Activated B cell treated with CpG ODN at 0.5 μM for 24 hours (primary cell): Measurements from ENCODE around the gene OR7C1. TPM values are rescaled to one million over a fixed set of nuclear protein-coding genes. Genes with fewer than 3 reads are reported as not detected.

Source experiments
- ATAC-seq: fragments of 200-7000 bp; cut with Tn5 transposase; one replicate; pipeline ENCODE4 v1.10.0; 2021; ENCODE audit warnings: low read depth, mild to moderate bottlenecking, moderate library complexity
- CTCF ChIA-PET: fragments of 350-600 bp; sonication (Branson Sonifier 250); formaldehyde crosslinking; loops from one replicate; lab custom pipeline; 2021; ENCODE audit warnings: antibody characterized with exemption; lab: Charles Lee
- POLR2A ChIA-PET: fragments of 350-600 bp; sonication (Branson Sonifier 250); formaldehyde crosslinking; loops from one replicate; lab custom pipeline; 2021; ENCODE audit warnings: antibody characterized with exemption; lab: Charles Lee
- DNase-seq: peaks from one replicate; pipeline ENCODE4 v3.0.0; 2022
- H3K27ac Mint-ChIP-seq: one replicate; pipeline ENCODE4 v1.8.0; 2020; ENCODE audit warnings: mixed read lengths
- H3K27me3 Mint-ChIP-seq: one replicate; pipeline ENCODE4 v1.8.0; 2021; ENCODE audit warnings: mixed read lengths
- H3K36me3 Mint-ChIP-seq: one replicate; pipeline ENCODE4 v1.8.0; 2021; ENCODE audit warnings: low read depth, mixed read lengths
- H3K4me1 Mint-ChIP-seq: one replicate; pipeline ENCODE4 v1.8.0; 2021; ENCODE audit warnings: mixed read lengths
- H3K4me3 Mint-ChIP-seq: one replicate; pipeline ENCODE4 v1.8.0; 2020; ENCODE audit warnings: mild to moderate bottlenecking, mixed read lengths
- H3K9me3 Mint-ChIP-seq: one replicate; pipeline ENCODE4 v1.8.0; 2020; ENCODE audit warnings: mixed read lengths
- intact Hi-C: fragments of 100-400 bp; cut with micrococcal nuclease; formaldehyde crosslinking; loops from one replicate; pipeline ENCODE4 v1.15.1; 2024
- total RNA-seq: library from RNA; stranded (reverse); gene quantifications from 2 replicates; pipeline ENCODE4 v1.2.3, GENCODE V29; 2022
- TF ChIP-seq, protein P1 (sequence below): fragments of 200-600 bp; IDR thresholded peaks from one replicate; pipeline ENCODE4 v1.8.0; 2022; ENCODE audit warnings: antibody characterized with exemption, mild to moderate bottlenecking

OR7C1 gene
- total RNA-seq, 1 donor from 2014 or later: not detected

DNA sequence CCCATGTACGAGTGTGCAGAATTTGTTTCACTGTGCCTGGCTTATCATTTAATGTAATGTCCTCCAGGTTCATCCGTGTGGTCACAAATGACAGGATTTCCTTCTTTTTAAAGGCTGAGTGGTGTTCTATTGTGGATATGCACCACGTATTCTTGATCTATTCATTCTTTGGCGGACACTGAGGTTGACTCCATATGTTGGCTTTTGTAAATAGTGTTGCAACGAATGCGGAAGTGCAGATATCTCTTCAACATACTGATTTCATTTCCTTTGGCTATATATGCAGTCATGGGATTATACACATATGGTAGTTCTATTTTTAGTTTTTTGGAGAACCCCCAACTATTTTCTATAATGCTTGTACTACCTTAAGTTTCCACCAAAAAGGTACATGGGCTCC, 13.0 kb downstream of the OR7C1 start:
- intact Hi-C loops: no loop called here
- no peak overlapping the region for H3K27ac Mint-ChIP-seq
- ChIA-PET POLR2A (no interaction called here), CTCF (no interaction called here)
- DNase-seq (no peak), ATAC-seq (no peak)
- H3K36me3 Mint-ChIP-seq: no peaks in the 10 kb centered on the region
- TF ChIP-seq, protein P1, sequence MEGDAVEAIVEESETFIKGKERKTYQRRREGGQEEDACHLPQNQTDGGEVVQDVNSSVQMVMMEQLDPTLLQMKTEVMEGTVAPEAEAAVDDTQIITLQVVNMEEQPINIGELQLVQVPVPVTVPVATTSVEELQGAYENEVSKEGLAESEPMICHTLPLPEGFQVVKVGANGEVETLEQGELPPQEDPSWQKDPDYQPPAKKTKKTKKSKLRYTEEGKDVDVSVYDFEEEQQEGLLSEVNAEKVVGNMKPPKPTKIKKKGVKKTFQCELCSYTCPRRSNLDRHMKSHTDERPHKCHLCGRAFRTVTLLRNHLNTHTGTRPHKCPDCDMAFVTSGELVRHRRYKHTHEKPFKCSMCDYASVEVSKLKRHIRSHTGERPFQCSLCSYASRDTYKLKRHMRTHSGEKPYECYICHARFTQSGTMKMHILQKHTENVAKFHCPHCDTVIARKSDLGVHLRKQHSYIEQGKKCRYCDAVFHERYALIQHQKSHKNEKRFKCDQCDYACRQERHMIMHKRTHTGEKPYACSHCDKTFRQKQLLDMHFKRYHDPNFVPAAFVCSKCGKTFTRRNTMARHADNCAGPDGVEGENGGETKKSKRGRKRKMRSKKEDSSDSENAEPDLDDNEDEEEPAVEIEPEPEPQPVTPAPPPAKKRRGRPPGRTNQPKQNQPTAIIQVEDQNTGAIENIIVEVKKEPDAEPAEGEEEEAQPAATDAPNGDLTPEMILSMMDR: no peak
- no peaks in the 10 kb centered on the region for H3K9me3 Mint-ChIP-seq
- H3K4me3 Mint-ChIP-seq: no peak overlapping the region
- peaks cover 2% of the 10 kb centered on the region for H3K4me1 Mint-ChIP-seq
- peaks cover 22% of the 10 kb centered on the region for H3K27me3 Mint-ChIP-seq

DNA sequence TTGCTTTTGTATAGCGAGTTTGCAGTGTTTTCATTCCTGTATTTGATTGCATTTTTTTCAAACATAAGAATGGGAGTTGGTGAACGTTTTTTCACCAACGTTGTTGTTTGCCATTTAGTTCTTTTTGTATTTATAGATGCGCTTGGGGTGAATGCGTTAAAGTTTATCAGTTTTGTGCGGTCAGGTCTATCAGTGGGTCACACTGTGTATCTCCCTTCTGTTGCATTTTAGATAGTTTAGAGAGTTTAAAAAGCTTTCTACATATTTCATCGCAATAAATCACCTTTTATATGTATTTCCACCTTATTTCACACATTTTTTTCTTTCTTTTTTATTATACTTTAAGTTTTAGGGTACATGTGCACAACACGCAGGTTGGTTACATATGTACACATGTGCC, 16.4 kb downstream of the OR7C1 start:
- peaks cover 2% of the 10 kb centered on the region for H3K4me1 Mint-ChIP-seq
- ATAC-seq (no peak), DNase-seq (no peak)
- no peak overlapping the region for H3K4me3 Mint-ChIP-seq
- ChIA-PET CTCF (no interaction called here), POLR2A (no interaction called here)
- no peaks in the 10 kb centered on the region for H3K9me3 Mint-ChIP-seq
- no peak overlapping the region for H3K27ac Mint-ChIP-seq
- H3K27me3 Mint-ChIP-seq: peaks cover 4% of the 10 kb centered on the region
- H3K36me3 Mint-ChIP-seq: no peaks in the 10 kb centered on the region
- intact Hi-C loops: no loop called here
- TF ChIP-seq, protein P1: no peak

DNA sequence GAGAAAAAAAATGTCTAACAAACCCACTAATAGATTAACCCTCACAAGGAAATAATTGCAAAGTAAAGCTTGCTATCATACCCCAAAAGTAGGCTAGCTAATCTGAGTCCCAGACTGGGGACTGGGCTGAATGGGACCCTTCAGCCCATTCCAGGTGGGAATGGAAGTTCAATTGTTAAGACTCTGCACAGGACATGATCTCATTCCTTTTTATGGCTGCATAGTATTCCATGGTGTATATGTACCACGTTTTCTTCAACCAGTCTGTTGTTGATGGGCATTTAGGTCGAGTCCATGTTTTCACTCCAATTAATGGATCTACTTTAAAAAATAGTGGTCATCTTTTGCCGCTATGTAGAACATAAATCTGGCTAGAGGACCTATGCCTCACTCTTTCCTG, 17.9 kb downstream of the OR7C1 start:
- ChIA-PET CTCF (no interaction called here), POLR2A (no interaction called here)
- Mint-ChIP-seq H3K27me3 (peaks cover 2% of the 10 kb centered on the region), H3K27ac (no peak overlapping the region), H3K36me3 (no peaks in the 10 kb centered on the region), H3K4me1 (peaks cover 2% of the 10 kb centered on the region), H3K4me3 (no peak overlapping the region), H3K9me3 (no peaks in the 10 kb centered on the region)
- ATAC-seq (no peak), DNase-seq (no peak)
- intact Hi-C loops: no loop called here
- TF ChIP-seq, protein P1: no peak

DNA sequence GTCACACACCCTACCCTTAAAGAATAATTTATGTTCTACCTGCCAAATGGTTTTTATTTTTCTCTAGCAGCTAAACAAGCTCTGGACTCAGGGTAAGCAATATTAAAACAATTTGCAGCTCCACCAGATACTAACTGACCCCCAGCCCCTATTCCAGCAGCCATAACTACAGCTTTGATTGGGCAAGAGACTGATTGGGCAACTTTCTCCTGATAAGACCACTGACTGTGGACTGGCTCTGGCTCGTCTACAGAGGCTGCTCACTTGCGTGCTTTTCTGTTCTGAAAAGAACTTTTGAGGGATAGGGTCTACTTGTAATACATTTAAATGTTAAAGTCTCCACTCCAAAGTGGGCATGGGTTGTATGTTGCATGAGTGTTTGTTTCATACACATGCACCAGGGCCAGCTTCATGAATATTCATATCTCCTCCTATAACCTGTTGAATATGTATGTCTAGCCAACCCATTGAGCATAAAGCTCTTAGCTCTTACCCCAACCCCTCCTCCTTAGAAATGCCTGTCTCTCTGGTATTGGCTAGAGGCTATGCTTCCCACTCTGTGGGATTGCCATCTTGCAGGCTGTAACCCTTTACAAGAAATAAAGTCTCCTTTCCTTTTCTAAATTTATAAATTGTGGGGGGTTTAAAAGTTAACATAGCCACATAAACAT, 19.9 kb downstream of the OR7C1 start:
- TF ChIP-seq, protein P1: no peak
- H3K9me3 Mint-ChIP-seq: no peaks in the 10 kb centered on the region
- CTCF ChIA-PET: no interaction called here
- ATAC-seq: no peak
- no peak overlapping the region for H3K27ac Mint-ChIP-seq
- H3K27me3 Mint-ChIP-seq: no peaks in the 10 kb centered on the region
- POLR2A ChIA-PET: no interaction called here
- H3K4me3 Mint-ChIP-seq: no peak overlapping the region
- intact Hi-C loops: no loop called here
- no peak for DNase-seq
- no peaks in the 10 kb centered on the region for H3K36me3 Mint-ChIP-seq
- H3K4me1 Mint-ChIP-seq: no peaks in the 10 kb centered on the region

DNA sequence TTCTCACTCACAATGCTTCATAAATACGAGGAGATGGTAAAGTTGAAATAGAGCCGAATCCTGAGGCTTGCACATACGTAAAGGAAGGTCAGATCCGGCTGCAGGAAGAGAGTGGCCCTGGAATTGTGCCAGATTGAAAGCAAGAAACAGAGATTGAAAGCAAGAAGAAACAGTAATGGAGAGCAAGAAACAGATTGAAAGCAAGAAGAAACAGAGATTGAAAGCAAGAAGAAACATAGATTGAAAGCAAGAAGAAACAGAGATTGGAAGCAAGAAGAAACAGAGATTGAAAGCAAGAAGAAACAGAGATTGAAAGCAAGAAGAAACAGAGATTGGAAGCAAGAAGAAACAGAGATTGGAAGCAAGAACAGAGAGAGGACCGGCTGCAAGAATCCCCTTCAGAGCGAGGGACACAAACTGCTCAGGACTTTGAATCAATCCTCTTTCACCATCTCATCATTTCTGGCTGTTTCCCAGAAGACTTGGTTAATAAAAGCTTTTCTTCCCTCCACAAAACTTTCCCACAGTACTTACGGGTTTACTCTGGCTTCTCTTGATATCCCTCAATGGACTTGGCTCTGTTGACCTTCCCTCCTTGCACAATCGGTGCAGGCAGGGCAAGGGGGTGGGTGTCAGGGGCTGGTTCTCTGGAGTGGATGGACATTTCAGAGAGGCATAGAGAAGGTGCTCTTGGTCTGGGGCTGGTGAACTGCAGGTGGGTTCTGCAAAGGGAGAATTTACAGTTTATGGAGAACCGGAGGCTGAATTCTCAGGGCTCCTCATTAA, 25.5 kb downstream of the OR7C1 start:
- peaks cover 8% of the 10 kb centered on the region for H3K27me3 Mint-ChIP-seq
- no peaks in the 10 kb centered on the region for H3K4me1 Mint-ChIP-seq
- H3K9me3 Mint-ChIP-seq: no peaks in the 10 kb centered on the region
- H3K4me3 Mint-ChIP-seq: no peak overlapping the region
- TF ChIP-seq, protein P1: no peak
- ATAC-seq (no peak), DNase-seq (no peak)
- POLR2A ChIA-PET: no interaction called here
- intact Hi-C loops: no loop called here
- CTCF ChIA-PET: no interaction called here
- no peak overlapping the region for H3K27ac Mint-ChIP-seq
- H3K36me3 Mint-ChIP-seq: no peaks in the 10 kb centered on the region
